GM19397 (cell line): ENCODE data around the gene FBXO2.

Experiments
- ATAC-seq: cut with Tn5 transposase; IDR thresholded peaks from one replicate; pipeline ENCODE4 v1.9.1; 2021; ENCODE audit warnings: mild to moderate bottlenecking, moderate library complexity; ENCODE audit not compliant: unreplicated experiment

The FBXO2 gene

GRCh38 chr1:11598461-11598860, 55.8 kb downstream of the FBXO2 start:
- ATAC-seq: no peak
